IMR-90 (cell line): ENCODE data around the gene AGBL1.

Experiments used
- POLR2A ChIP-seq: IDR thresholded peaks from 2 replicates; pipeline ENCODE4 v1.6.1; 2012; ENCODE audit warnings: mild to moderate bottlenecking, low read depth, low read length
- TF ChIP-seq, protein P1 (sequence below): conservative IDR thresholded peaks from 2 replicates; pipeline ENCODE4 v1.5.1; 2012; ENCODE audit warnings: mild to moderate bottlenecking, low read depth, low read length, improper control_type of control experiment
- TF ChIP-seq, protein P2 (sequence below): fragments of 150-350 bp; IDR thresholded peaks from 2 replicates; pipeline ENCODE4 v1.6.1; 2017; ENCODE audit warnings: mild to moderate bottlenecking, antibody characterized with exemption, low read length, low read depth

DNA sequence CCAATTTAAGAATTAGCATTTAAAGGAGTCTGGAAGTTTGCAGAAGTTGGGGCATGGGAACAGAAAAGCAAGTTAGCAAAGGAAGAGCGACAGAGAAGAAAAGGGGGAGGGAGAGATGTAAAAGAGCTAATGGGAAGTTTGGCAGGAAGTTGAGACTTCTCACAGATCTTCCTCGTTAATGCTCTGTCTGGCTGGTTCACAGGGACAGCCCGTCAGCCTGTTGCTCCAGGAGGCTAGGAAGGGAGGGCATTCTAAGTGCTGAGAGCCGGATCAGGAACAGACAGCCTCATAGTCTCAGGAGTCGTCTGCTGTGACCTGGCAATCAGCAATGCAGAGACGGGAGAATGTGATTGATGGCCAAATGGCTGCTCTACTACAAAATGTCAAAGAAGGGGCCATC is 150.3 kb downstream of the AGBL1 start:
- TF ChIP-seq, protein P1, sequence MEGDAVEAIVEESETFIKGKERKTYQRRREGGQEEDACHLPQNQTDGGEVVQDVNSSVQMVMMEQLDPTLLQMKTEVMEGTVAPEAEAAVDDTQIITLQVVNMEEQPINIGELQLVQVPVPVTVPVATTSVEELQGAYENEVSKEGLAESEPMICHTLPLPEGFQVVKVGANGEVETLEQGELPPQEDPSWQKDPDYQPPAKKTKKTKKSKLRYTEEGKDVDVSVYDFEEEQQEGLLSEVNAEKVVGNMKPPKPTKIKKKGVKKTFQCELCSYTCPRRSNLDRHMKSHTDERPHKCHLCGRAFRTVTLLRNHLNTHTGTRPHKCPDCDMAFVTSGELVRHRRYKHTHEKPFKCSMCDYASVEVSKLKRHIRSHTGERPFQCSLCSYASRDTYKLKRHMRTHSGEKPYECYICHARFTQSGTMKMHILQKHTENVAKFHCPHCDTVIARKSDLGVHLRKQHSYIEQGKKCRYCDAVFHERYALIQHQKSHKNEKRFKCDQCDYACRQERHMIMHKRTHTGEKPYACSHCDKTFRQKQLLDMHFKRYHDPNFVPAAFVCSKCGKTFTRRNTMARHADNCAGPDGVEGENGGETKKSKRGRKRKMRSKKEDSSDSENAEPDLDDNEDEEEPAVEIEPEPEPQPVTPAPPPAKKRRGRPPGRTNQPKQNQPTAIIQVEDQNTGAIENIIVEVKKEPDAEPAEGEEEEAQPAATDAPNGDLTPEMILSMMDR = no peak
- TF ChIP-seq, protein P2, sequence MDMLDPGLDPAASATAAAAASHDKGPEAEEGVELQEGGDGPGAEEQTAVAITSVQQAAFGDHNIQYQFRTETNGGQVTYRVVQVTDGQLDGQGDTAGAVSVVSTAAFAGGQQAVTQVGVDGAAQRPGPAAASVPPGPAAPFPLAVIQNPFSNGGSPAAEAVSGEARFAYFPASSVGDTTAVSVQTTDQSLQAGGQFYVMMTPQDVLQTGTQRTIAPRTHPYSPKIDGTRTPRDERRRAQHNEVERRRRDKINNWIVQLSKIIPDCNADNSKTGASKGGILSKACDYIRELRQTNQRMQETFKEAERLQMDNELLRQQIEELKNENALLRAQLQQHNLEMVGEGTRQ = no peak
- no peak for TF ChIP-seq POLR2A
